ENCODE data around the gene TAB2.

TAB2 gene

GRCh38 chr6:149317644-149318571, at the start of gene TAB2:
TAB2 (plus strand) TSS chr6:149317712; CDS start chr6:149369998, 52,286 bp downstream.
- peak; percentile 47 to 76 for DNase-seq (ENCODE audit: low read depth in 2 of 2)

GRCh38 chr6:149268146-149268545, 49.4 kb upstream of the TAB2 start:
- no peak for DNase-seq (ENCODE audit: low read depth in 2 of 2)

DNA sequence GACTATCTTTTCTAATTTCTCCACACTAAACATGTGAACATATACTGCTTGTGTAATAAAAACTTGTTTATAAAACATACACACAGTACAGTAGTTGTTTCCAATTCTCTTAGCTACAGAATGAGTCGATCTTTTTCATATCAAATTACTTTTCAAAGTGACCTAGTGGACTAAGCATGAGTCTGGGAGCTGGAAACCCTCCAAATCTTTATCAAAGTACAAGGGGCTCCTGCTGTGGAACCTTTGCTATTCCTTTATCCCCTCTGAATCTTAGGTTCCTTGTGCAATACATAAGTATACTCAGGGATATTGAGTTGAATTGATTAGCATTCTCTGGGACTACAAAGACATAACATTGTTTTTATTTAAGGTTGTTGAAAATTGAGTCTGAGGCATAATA, 48.7 kb upstream of the TAB2 start:
- DNase-seq (ENCODE audit: low read depth in 2 of 2) = no peak

GRCh38 chr6:149270616-149271015, 46.9 kb upstream of the TAB2 start:
- DNase-seq (ENCODE audit: low read depth in 2 of 2) = no peak

- peak; percentile 25 for DNase-seq (ENCODE audit: low read depth in 2 of 2)
Measured at GRCh38 chr6:149271348-149272340, 45.9 kb upstream of the TAB2 start.

DNA sequence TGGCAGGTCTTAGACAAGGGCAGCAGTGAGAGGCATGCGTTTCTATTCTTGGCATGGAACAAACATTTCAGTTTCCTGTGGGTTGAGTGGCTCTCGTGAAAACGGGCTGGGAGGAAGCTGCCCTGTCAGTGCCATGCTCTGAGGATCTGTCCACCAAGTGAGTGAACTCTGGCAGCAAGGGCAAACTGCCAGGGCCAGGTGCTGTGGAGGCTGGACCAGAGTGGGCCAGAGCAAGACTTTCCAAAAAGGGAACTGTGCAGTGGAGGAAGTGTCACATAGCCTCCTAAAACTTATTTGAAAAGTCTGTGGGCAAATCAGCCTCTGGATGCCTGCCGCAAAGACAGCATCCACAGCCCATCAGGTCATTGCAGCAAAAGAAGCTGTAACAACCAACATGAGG, 44.2 kb upstream of the TAB2 start:
- no peak for DNase-seq (ENCODE audit: low read depth in 2 of 2)

GRCh38 chr6:149275621-149276020, 41.9 kb upstream of the TAB2 start:
- DNase-seq (ENCODE audit: low read depth in 2 of 2) = no peak

DNA sequence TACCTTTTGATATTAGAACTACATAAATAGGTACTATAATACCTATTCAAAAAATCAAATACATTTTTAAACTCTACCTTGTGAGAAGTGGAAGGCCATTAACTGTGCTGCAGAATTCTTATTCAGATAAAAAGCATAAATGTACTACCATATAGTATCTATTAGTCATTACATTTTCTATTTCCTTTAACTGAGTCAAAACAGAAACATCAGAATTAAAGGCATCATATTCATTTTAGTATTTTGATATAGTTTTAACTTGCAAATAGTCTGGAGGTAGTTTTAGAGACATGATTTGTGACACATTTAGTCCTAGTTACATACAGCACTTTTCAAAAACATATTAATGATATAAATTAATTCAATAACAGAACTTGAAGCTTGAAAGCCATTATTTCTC, 39.9 kb upstream of the TAB2 start:
- no peak for DNase-seq (ENCODE audit: low read depth in 2 of 2)

DNA sequence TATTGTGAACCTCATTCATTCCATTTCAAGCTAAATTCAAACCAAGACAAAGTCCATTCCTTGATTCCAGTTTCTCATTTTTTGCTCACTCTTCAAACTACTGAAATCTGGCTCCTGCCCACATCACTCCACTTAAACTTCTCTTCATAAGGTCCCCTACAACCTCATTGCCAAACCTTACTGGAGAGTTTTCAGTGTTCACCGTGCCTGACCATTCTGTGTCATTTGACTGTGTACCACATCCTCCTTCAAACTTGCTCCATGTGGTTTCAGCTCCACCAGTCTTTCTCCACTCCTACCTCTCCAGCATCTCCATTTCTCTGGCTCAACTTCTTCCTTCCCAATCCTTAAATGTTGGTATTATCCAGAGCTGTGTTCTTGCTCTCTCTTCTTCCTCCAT, 38.5 kb upstream of the TAB2 start:
- DNase-seq (ENCODE audit: low read depth in 2 of 2) = no peak

- no peak for DNase-seq (ENCODE audit: low read depth in 2 of 2)
Measured at GRCh38 chr6:149284904-149285303, 32.6 kb upstream of the TAB2 start.

- DNase-seq (ENCODE audit: low read depth in 2 of 2) = no peak
Measured at GRCh38 chr6:149285626-149286025, 31.9 kb upstream of the TAB2 start.

DNA sequence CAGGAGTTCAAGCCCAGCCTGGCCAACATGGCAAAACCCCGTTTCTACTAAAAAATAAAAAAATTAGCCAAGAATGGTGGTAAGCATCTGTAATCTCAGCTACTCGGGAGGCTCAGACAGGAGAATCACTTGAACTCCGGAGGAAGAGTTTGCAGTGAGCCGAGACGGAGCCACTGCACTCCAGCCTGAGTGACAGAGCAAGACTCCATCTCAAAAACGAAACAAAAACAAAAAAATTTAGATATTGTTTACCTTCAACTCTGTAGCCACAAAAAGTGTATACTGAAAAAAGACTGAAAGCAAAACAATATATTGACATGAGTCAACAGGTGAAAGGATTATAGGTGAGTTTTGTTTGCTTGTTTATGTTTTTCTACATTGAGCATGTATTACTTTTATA, 30.6 kb upstream of the TAB2 start:
- DNase-seq (ENCODE audit: low read depth in 2 of 2) = no peak

- no peak for DNase-seq (ENCODE audit: low read depth in 2 of 2)
Measured at GRCh38 chr6:149289192-149289781, 28.2 kb upstream of the TAB2 start.

- no peak for DNase-seq (ENCODE audit: low read depth in 2 of 2)
Measured at GRCh38 chr6:149289966-149290365, 27.5 kb upstream of the TAB2 start.

DNA sequence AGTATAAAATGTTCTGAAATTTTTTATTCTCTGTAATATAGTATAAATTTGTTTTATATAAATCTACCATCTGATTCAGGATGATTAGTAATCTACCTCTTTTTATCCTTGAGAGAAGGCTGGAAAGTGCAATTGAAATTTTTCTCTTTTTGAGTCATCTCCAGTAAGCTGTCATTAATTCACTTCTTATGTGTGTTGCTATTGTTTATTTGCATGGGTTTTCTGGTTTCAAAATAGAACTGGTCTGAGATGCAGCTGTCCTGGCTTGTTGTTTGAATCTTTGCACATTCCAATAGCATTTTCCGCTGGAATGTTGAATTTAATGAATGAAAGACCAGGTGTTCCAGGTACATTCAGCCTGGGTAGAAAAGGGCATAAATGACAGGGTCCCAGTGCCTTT, 24.3 kb upstream of the TAB2 start:
- no peak for DNase-seq (ENCODE audit: low read depth in 2 of 2)

- DNase-seq (ENCODE audit: low read depth in 2 of 2) = no peak
Measured at GRCh38 chr6:149300563-149300962, 16.9 kb upstream of the TAB2 start.

- DNase-seq (ENCODE audit: low read depth in 2 of 2) = no peak
Measured at GRCh38 chr6:149302723-149303122, 14.8 kb upstream of the TAB2 start.

- DNase-seq (ENCODE audit: low read depth in 2 of 2) = no peak
Measured at GRCh38 chr6:149303468-149303867, 14.0 kb upstream of the TAB2 start.

DNA sequence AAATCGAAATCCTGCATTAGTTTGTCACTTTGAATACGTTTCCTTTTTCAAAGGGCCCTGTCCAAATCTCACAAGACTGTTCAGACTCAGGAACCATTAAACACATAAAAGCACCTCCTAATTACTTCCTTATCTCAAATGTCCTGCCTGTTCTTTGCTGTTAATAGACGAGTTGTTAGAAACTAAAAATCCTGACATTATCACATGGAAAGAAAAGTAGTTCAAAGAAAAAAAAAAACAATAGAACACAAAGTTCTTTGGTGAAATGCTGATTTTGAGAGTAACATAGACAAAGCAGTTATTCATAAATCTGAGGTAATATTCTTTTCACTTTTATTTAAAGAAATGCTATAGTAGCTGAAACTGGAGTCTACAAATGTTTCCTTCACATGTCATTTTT, 12.1 kb upstream of the TAB2 start:
- DNase-seq (ENCODE audit: low read depth in 2 of 2) = no peak

DNA sequence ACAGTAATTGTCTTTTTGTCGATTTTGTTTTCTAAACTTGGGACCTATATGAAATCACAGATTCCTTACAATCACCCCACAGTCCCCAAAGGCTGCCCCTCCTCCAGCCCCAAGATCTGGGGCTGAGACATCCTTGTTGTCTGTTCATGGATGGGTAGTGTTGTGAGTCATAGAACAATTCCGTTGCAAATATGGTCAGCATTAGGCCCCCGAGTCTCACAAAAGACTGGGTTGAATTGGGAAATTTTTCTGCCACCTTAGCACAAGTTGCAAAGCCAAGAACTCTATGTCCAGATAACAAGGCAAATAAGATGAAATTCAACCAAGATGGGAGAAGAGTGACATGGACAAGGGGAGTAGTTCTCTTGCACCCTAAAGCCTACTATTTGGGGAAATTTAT, 10.5 kb upstream of the TAB2 start:
- DNase-seq (ENCODE audit: low read depth in 2 of 2) = no peak

- DNase-seq (ENCODE audit: low read depth in 2 of 2) = no peak
Measured at GRCh38 chr6:149311293-149311692, 6.2 kb upstream of the TAB2 start.

DNA sequence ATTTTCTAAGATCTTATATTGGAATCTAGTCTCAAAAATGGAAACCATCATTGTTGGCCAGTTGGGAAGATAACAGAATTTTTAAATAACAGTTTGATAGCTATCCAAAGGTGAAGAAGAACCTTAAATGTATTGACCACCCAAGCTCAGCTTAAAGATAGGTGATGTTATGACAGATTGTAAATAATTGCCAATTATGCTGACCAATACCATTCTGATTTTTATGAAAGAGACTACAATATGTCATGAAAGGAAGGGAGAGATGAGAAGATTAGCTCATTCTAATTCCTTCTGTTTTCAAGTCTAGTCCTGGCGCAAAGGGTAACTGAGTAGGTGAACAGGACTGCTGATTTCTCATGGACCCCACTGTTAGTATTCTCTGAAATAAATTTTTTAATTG, 5.7 kb upstream of the TAB2 start:
- DNase-seq (ENCODE audit: low read depth in 2 of 2) = no peak
